Measurements from ENCODE around the gene SEC62. TPM values are rescaled to one million over a fixed set of nuclear protein-coding genes. Genes with fewer than 3 reads are reported as not detected.
A peak's percentile ranks its signal among the peaks of the same experiment; 100 is the strongest.

The SEC62 gene
- total RNA-seq, 2 donors from 2014 or later = 27.3 to 49.0 TPM

DNA sequence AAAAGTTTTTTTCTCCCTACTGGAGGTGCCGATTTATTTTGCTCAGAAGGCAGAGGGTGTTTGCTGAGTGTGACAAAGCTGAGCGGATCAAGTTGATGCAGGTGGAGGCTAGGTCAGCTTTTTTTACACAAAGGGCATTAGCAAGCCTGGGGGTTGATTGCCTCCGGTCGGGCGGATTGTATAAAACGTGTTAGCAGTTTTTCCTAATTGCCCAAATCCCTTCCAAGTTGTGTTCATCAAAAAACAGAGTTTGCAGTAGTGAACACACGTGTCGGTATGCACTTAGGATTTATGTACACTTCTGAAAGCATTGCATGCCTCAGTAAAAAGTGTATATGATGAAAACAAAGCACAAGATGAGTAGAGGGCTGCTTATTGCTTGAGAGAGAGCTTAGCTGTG is 73.8 kb downstream of the SEC62 start:
- TF ChIP-seq, protein P1, sequence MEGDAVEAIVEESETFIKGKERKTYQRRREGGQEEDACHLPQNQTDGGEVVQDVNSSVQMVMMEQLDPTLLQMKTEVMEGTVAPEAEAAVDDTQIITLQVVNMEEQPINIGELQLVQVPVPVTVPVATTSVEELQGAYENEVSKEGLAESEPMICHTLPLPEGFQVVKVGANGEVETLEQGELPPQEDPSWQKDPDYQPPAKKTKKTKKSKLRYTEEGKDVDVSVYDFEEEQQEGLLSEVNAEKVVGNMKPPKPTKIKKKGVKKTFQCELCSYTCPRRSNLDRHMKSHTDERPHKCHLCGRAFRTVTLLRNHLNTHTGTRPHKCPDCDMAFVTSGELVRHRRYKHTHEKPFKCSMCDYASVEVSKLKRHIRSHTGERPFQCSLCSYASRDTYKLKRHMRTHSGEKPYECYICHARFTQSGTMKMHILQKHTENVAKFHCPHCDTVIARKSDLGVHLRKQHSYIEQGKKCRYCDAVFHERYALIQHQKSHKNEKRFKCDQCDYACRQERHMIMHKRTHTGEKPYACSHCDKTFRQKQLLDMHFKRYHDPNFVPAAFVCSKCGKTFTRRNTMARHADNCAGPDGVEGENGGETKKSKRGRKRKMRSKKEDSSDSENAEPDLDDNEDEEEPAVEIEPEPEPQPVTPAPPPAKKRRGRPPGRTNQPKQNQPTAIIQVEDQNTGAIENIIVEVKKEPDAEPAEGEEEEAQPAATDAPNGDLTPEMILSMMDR (IDR thresholded peaks at IDR 0.05) = no peak
- H3K36me3 ChIP-seq = no peaks in the 10 kb centered on the region
- no peaks in the 10 kb centered on the region for H3K9me3 ChIP-seq
- ATAC-seq (ENCODE audit: insufficient number of reproducible peaks, low FRiP score, low read depth) (no peak), DNase-seq (ENCODE audit: low spot score) (no peak)
- H3K4me3 ChIP-seq = no peak overlapping the region
- peaks cover 4 to 16% of the 10 kb centered on the region in 2 donors for H3K4me1 ChIP-seq (ENCODE audit: control insufficient read depth in 1 of 2, low read depth in 2 of 2)
- no peak overlapping the region for H3K27ac ChIP-seq
- H3K27me3 ChIP-seq (replicated peaks; ENCODE audit: insufficient read depth) = no peaks in the 10 kb centered on the region

DNA sequence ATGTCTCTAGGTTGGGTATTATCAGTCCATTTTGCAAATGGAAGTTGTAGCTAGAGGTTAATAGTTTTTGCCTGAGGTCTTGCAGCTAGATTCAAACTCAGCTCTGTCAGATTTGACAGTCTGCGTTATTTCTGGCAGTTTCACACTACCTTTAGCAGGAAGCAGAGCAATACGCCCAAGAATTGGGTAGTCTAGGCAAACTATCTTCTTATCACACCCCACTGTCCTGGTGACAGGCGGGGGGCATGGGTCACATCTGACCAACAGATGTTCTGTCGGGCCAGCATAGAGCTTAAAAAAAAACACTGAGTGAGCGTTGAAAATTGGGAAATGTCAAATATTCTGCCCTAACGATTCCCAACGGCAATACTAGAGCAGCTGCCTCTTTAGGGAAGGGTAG is 76.9 kb downstream of the SEC62 start:
- DNase-seq (ENCODE audit: low spot score) (no peak), ATAC-seq (ENCODE audit: insufficient number of reproducible peaks, low FRiP score, low read depth) (no peak)
- peaks cover 0 to 3% of the 10 kb centered on the region in 2 donors for H3K4me1 ChIP-seq (ENCODE audit: control insufficient read depth in 1 of 2, low read depth in 2 of 2)
- no peak overlapping the region for H3K4me3 ChIP-seq
- no peaks in the 10 kb centered on the region for H3K27me3 ChIP-seq (replicated peaks; ENCODE audit: insufficient read depth)
- H3K27ac ChIP-seq = no peak overlapping the region
- H3K9me3 ChIP-seq = no peaks in the 10 kb centered on the region
- no peaks in the 10 kb centered on the region for H3K36me3 ChIP-seq
- TF ChIP-seq, protein P1 (IDR thresholded peaks at IDR 0.05) = no peak

DNA sequence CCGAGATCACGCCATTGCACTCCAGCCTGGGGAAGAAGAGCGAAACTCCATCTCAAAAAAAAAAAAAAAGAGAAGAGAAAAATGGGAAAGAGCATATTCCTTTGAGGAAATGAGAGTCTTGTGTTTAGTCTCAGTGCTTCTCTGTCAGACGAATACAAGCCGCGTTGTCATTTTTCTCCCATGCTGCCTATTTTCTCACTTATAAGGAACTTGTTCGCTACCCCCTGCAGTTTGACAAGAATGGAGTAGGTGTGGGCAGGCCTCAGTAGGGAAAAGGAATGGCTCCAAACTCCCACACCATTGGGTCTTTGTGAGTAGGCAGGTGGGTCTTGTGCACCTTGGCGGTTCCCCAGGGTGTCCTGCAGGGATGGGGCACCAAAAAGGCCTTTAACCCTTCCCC is 77.7 kb downstream of the SEC62 start:
- Histone ChIP-seq H3K27ac (no peak overlapping the region), H3K9me3 (no peaks in the 10 kb centered on the region), H3K27me3 (replicated peaks; ENCODE audit: insufficient read depth) (no peaks in the 10 kb centered on the region), H3K4me3 (peak overlapping the region; percentile 23), H3K36me3 (no peaks in the 10 kb centered on the region), H3K4me1 (ENCODE audit: control insufficient read depth in 1 of 2, low read depth in 2 of 2) (no peaks in the 10 kb centered on the region)
- ATAC-seq (ENCODE audit: insufficient number of reproducible peaks, low FRiP score, low read depth) (no peak), DNase-seq (ENCODE audit: low spot score) (no peak)
- TF ChIP-seq, protein P1 (IDR thresholded peaks at IDR 0.05) = no peak

DNA sequence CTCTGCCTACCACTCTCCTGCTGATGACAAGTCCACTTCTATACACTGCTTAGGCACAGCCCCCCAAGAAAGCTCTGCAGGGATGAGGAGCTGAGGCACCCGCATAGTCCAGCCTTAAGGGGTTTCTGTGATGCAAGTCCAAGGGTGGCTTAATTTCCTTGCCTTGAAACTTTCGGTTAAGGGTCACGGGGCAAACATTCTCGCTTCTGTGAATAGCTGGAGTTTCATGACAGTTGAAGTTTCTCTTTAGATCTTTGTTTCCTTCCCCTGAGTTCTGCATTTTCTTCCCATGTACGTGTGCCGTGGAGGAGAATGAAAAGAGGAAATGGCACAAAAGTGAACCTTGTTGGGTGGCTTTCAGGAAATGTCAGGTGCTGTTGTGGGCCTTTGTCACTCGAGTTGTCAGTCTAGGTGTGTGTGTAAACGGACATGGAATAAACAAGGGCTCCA is 78.2 kb downstream of the SEC62 start:
- TF ChIP-seq, protein P1 (IDR thresholded peaks at IDR 0.05) = no peak

DNA sequence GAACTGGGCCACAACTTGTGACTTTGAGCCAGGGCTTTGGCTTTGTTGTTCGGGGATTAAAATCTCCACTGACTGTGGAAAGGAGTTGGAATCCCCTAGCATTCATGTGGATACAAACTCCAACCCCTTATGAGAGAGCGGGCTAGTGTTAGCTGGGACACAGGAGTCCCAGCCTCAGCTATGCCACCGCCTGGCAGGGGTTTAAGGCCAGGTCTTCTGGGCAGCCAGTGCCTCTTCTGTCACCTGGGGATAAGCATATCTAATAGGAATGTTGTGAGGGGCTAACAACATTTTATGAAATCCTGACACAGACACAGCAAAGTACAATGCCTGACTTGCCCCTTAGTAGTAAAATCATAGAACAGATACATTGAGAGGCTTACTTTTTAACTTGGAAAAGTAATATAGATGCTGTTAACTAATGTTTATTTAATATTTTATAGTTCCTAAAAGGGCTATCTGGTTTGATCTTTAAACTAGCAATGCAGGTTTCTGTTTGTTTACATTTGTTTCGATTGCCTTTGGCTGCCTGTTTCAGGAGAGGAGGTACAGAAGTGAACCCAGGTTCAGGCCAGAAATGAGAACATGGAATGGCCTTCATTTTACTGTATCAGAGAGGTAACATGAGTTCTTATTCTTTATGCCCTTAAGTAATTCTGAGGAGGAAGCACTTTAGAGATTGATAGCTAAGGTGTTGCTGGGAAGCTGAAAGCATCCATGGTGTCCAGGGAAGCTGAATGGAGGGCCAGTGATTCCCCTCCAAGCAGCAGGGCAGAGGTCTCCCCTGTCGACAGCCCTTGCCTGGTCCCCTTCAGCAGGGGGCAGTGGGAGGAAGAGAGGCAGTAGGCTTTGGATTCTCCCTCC is 79.9 kb downstream of the SEC62 start:
- no peak overlapping the region for H3K27ac ChIP-seq
- TF ChIP-seq, protein P1 (IDR thresholded peaks at IDR 0.05) = no peak
- no peaks in the 10 kb centered on the region for H3K27me3 ChIP-seq (replicated peaks; ENCODE audit: insufficient read depth)
- no peak overlapping the region for H3K4me3 ChIP-seq
- no peaks in the 10 kb centered on the region for H3K9me3 ChIP-seq
- no peaks in the 10 kb centered on the region for H3K4me1 ChIP-seq (ENCODE audit: control insufficient read depth in 1 of 2, low read depth in 2 of 2)
- ATAC-seq (ENCODE audit: insufficient number of reproducible peaks, low FRiP score, low read depth) = no peak
- no peak for DNase-seq (ENCODE audit: low spot score)
- H3K36me3 ChIP-seq = no peaks in the 10 kb centered on the region

More for the DNA sequence above, 78.2 kb downstream of the SEC62 start:
- Histone ChIP-seq H3K27ac (no peak overlapping the region), H3K4me1 (ENCODE audit: control insufficient read depth in 1 of 2, low read depth in 2 of 2) (no peaks in the 10 kb centered on the region), H3K36me3 (no peaks in the 10 kb centered on the region), H3K4me3 (peak overlapping the region; percentile 23), H3K27me3 (replicated peaks; ENCODE audit: insufficient read depth) (no peaks in the 10 kb centered on the region), H3K9me3 (no peaks in the 10 kb centered on the region)
- ATAC-seq (ENCODE audit: insufficient number of reproducible peaks, low FRiP score, low read depth) (no peak), DNase-seq (ENCODE audit: low spot score) (no peak)
